Thyroid gland (tissue), 4 donors: ENCODE results near the gene EFNB3. TPM values are rescaled to one million over a fixed set of nuclear protein-coding genes. Genes with fewer than 3 reads are reported as not detected.

Source experiments
- DNase-seq, 2 donors: peaks; one replicate each; pipeline ENCODE4 v3.0.0-alpha.2; 2019
- H3K27ac ChIP-seq, 3 donors: fragments of 200-600 bp; sonication (generic); 1 replicate in 2 of 3; 2 replicates in 1 of 3; pipeline ENCODE4 v1.5.1; 2016 to 2019; ENCODE audit warnings: mild to moderate bottlenecking in 1 of 3, moderate library complexity in 1 of 3
- H3K27me3 ChIP-seq: fragments of 200-600 bp; sonication (generic); one replicate; pipeline ENCODE4 v1.5.1; 2019
- H3K36me3 ChIP-seq, 2 donors: fragments of 200-600 bp; sonication (generic); one replicate each; pipeline ENCODE4 v1.5.1; 2016 to 2019
- H3K4me1 ChIP-seq, 2 donors: fragments of 200-600 bp; sonication (generic); one replicate each; pipeline ENCODE4 v1.5.1; 2017 to 2019
- H3K4me3 ChIP-seq, 3 donors: fragments of 200-600 bp; sonication (generic); replicated peaks in 1 of 3; 1 replicate in 2 of 3; 2 replicates in 1 of 3; pipeline ENCODE4 v1.5.1; 2016; ENCODE audit warnings: mild to moderate bottlenecking in 1 of 3
- H3K9me3 ChIP-seq: fragments of 200-600 bp; sonication (generic); one replicate; pipeline ENCODE4 v1.5.1; 2017
- POLR2A ChIP-seq, 2 donors: fragments of 450-650 bp; IDR thresholded peaks; one replicate each; pipeline ENCODE4 v1.6.1; 2017; ENCODE audit warnings: antibody characterized with exemption in 2 of 2, mild to moderate bottlenecking in 2 of 2, moderate library complexity in 1 of 2
- WGBS, 2 donors: methylation state at CpG; one replicate each; pipeline ENCODE4 v1.1.5; 2017; 5-methylcytosine and 5-hydroxymethylcytosine counted together
- intact Hi-C: fragments of 100-400 bp; cut with DNase I; formaldehyde crosslinking; loops from one replicate; pipeline ENCODE4 v1.15.1; 2023
- total RNA-seq, 4 donors: library from RNA; depleted of rRNA; stranded (reverse); fragments of >200 nt; gene quantifications; one replicate each; pipeline ENCODE4 v1.2.3, GENCODE V29; 2016
- TF ChIP-seq, protein P1 (sequence below), 6 experiments: fragments of 200-600 bp in 3 of 6; fragments of 450-650 bp in 3 of 6; sonication (generic) in 3 of 6; IDR thresholded peaks; one replicate each; pipeline ENCODE4 v1.5.1; 2016 to 2019; ENCODE audit warnings: antibody characterized with exemption in 6 of 6, mild to moderate bottlenecking in 2 of 6, inconsistent platforms in 1 of 6, moderate library complexity in 1 of 6

The EFNB3 gene
- total RNA-seq, 4 donors from 2014 or later: 0.27 to 0.38 (median 0.33) TPM; not detected in 1

DNA sequence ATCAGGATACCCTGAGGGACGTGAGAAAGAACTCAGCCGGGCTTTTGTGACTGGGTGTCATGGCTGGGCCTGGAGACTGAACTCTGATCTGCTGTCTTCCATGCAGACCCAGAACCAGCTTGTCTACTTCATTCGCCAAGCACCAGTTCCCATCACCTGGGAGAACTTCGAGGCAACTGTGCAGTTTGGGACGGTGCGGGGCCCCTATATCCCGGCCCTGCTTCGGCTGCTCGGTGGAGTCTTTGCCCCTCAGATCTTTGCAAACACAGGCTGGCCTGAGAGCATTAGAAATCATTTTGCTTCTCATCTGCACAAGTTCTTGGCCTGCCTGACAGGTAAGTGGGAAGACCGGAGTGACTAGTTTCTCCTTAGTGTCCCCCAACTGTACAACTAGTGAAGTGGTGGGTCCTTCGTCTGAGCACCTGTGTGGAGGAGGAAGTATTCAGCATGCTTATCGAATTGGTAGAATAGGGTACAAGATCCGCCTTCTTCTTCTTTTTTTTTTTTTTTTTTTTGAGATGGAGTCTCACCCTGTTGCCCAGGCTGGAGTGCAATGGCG lies 28.1 kb downstream of the EFNB3 start:
- intact Hi-C loops: no loop called here
- Histone ChIP-seq H3K36me3 (no peaks in the 10 kb centered on the region), H3K27me3 (no peaks in the 10 kb centered on the region), H3K4me3 (no peak overlapping the region), H3K4me1 (no peaks in the 10 kb centered on the region), H3K27ac (no peak overlapping the region), H3K9me3 (no peaks in the 10 kb centered on the region)
- no peak for DNase-seq
- TF ChIP-seq POLR2A (IDR thresholded peaks at IDR 0.05): no peak
- TF ChIP-seq, protein P1, sequence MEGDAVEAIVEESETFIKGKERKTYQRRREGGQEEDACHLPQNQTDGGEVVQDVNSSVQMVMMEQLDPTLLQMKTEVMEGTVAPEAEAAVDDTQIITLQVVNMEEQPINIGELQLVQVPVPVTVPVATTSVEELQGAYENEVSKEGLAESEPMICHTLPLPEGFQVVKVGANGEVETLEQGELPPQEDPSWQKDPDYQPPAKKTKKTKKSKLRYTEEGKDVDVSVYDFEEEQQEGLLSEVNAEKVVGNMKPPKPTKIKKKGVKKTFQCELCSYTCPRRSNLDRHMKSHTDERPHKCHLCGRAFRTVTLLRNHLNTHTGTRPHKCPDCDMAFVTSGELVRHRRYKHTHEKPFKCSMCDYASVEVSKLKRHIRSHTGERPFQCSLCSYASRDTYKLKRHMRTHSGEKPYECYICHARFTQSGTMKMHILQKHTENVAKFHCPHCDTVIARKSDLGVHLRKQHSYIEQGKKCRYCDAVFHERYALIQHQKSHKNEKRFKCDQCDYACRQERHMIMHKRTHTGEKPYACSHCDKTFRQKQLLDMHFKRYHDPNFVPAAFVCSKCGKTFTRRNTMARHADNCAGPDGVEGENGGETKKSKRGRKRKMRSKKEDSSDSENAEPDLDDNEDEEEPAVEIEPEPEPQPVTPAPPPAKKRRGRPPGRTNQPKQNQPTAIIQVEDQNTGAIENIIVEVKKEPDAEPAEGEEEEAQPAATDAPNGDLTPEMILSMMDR (IDR thresholded peaks at IDR 0.05): no peak
- 53 to 65% methylated on average over 5 to 14 of the region's 14 CpGs for WGBS, 2 donors

DNA sequence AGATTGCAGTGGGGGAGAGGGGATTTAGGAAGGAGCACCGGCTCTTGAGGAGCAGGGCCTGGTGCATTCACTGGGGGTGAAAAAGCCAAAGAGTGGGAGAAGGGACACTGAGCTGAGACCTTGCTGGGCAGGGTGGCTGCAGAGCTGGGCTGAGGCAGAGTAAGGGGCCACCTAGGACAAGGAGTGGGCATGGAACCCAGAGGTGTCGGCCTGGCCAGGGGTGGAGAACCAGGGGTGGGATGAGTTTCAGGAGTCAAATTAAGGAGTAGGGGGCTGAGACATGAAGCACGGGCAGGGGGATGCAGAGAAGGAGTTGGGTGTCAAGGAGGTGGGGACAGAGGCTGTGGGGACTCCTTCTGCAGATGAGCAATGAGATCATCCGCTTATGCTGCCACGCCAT lies 32.6 kb downstream of the EFNB3 start:
- Histone ChIP-seq H3K27me3 (no peaks in the 10 kb centered on the region), H3K4me3 (no peak overlapping the region), H3K36me3 (no peaks in the 10 kb centered on the region), H3K9me3 (no peaks in the 10 kb centered on the region), H3K4me1 (peaks cover 0 to 7% of the 10 kb centered on the region in 2 donors), H3K27ac (no peak overlapping the region)
- intact Hi-C loops: no loop called here
- DNase-seq: no peak
- WGBS, 2 donors: 82 to 88% methylated on average over 5 of the region's 5 CpGs
- no peak for TF ChIP-seq POLR2A (IDR thresholded peaks at IDR 0.05)
- TF ChIP-seq, protein P1 (IDR thresholded peaks at IDR 0.05): no peak

DNA sequence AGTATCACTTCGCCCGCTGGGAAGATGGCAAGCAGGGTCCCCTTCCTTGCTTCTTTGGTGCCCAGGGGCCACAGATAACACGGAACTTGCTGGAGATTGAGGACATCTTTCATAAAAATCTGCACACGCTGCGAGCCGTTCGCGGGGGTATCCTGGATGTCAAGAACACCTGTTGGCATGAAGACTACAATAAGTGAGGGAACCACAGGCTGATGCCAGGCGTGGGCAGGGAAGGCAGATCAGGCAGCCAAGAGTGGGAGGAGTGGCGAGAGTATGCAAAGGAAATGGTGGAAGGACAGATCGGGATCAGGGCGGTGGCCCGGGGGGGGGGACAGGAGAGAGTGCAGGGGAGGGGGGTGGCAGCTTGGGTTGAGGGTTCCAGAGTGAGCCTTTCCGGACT lies 34.7 kb downstream of the EFNB3 start:
- no peaks in the 10 kb centered on the region for H3K27me3 ChIP-seq
- no peak for TF ChIP-seq POLR2A (IDR thresholded peaks at IDR 0.05)
- TF ChIP-seq, protein P1 (IDR thresholded peaks at IDR 0.05): no peak
- DNase-seq: no peak
- intact Hi-C loops: loop anchor here (10.0 kb wide), 1 partner anchor 255 kb away; no protein-coding TSS in a partner anchor
- H3K36me3 ChIP-seq: no peaks in the 10 kb centered on the region
- 74 to 78% methylated on average over 14 of the region's 14 CpGs for whole genome bisulfite sequencing, 2 donors
- peaks cover 0 to 7% of the 10 kb centered on the region in 2 donors for H3K4me1 ChIP-seq
- H3K27ac ChIP-seq: no peak overlapping the region
- H3K9me3 ChIP-seq: no peaks in the 10 kb centered on the region
- no peak overlapping the region for H3K4me3 ChIP-seq

DNA sequence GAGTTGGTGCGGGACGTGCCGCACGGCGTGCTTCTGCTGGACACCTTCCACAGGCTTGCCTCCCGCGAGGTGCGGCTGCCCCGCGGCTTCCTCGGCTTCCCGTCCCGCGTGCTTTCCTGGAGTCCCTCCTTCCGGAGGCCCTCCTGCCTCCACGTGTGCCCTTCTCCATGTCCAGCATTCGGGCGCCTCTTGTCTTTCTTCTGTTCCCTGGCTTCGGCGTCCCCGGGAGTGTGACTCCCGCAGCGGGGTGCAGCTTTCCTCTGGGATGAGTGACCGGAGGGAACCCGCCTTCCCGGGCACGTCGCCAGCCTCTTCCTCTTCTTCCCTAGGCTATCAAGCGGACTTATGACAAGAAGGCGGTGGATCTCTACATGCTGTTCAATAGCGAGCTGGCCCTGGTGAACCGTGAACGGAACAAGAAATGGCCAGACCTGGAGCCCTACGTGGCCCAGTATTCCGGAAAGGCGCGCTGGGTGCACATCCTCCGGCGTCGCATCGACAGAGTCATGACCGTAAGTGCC lies 35.5 kb downstream of the EFNB3 start:
- TF ChIP-seq, protein P1 (IDR thresholded peaks at IDR 0.05): no peak
- no peak for TF ChIP-seq POLR2A (IDR thresholded peaks at IDR 0.05)
- WGBS, 2 donors: 66 to 80% methylated on average over 23 to 42 of the region's 42 CpGs
- Histone ChIP-seq H3K36me3 (no peaks in the 10 kb centered on the region), H3K27me3 (no peaks in the 10 kb centered on the region), H3K9me3 (no peaks in the 10 kb centered on the region), H3K27ac (no peak overlapping the region), H3K4me1 (peaks cover 0 to 7% of the 10 kb centered on the region in 2 donors), H3K4me3 (no peak overlapping the region)
- DNase-seq: peak in 1 of 2 donors; percentile 15
- intact Hi-C loops: loop anchor here (10.0 kb wide), 1 partner anchor 254 kb away; no protein-coding TSS in a partner anchor

DNA sequence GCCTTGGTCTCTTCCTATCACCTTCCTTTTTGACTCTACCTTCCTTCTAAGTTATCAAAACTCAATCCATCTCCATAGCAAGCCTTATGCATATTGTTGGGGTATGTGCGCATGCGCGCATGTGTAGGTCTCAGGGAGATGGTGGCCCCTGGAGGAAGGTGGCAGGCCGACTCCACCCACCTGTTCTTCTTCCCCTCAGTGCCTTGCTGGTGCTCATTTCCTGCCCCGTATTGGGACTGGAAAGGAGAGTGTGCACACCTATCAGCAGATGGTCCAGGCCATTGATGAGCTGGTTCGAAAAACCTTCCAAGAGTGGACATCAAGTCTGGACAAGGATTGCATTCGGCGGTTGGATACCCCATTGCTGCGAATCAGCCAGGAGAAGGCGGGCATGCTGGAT lies 37.7 kb downstream of the EFNB3 start:
- Histone ChIP-seq H3K4me1 (peaks cover 0 to 7% of the 10 kb centered on the region in 2 donors), H3K27me3 (no peaks in the 10 kb centered on the region), H3K36me3 (no peaks in the 10 kb centered on the region), H3K9me3 (no peaks in the 10 kb centered on the region), H3K4me3 (no peak overlapping the region), H3K27ac (no peak overlapping the region)
- no peak for DNase-seq
- intact Hi-C loops: loop anchor here (10.0 kb wide), 1 partner anchor 252 kb away; no protein-coding TSS in a partner anchor
- TF ChIP-seq POLR2A (IDR thresholded peaks at IDR 0.05): no peak
- TF ChIP-seq, protein P1 (IDR thresholded peaks at IDR 0.05): no peak
- WGBS, 2 donors: 84 to 85% methylated on average over 10 of the region's 10 CpGs
